Peyer's patch (tissue), 4 donors: ENCODE results near the gene GPR108. TPM values are rescaled to one million over a fixed set of nuclear protein-coding genes. Genes with fewer than 3 reads are reported as not detected.
A peak's percentile ranks its signal among the peaks of the same experiment; 100 is the strongest.

ENCODE experiments used
- DNase-seq, 3 donors: peaks; one replicate each; pipeline ENCODE4 v3.0.0-alpha.2; 2017 to 2019
- H3K27ac ChIP-seq, 4 donors: fragments of 200-600 bp; sonication (generic); one replicate each; pipeline ENCODE4 v1.5.1; 2016 to 2019
- H3K27me3 ChIP-seq, 2 donors: fragments of 200-600 bp; sonication (generic); one replicate each; pipeline ENCODE4 v1.5.1; 2019
- H3K36me3 ChIP-seq, 3 donors: fragments of 200-600 bp; sonication (generic); one replicate each; pipeline ENCODE4 v1.5.1; 2016 to 2019
- H3K4me1 ChIP-seq, 4 donors: fragments of 200-600 bp; sonication (generic); one replicate each; pipeline ENCODE4 v1.5.1; 2016 to 2019
- H3K4me3 ChIP-seq, 4 donors: fragments of 200-600 bp; sonication (generic); 1 replicate in 3 of 4; 2 replicates in 1 of 4; pipeline ENCODE4 v1.5.1; 2016 to 2019; ENCODE audit warnings: mild to moderate bottlenecking in 1 of 4
- H3K9me3 ChIP-seq, 4 donors: fragments of 200-600 bp; sonication (generic); one replicate each; pipeline ENCODE4 v1.5.1; 2016 to 2019; ENCODE audit warnings: mild to moderate bottlenecking in 1 of 4
- CTCF ChIP-seq, 6 experiments: fragments of 450-650 bp in 4 of 6; fragments of 200-600 bp in 2 of 6; sonication (generic) in 1 of 6; IDR thresholded peaks; one replicate each; pipeline ENCODE4 v1.5.1; 2017 to 2019; ENCODE audit warnings: antibody characterized with exemption in 6 of 6, mild to moderate bottlenecking in 3 of 6, moderate library complexity in 1 of 6
- POLR2A ChIP-seq, 2 donors: fragments of 450-650 bp; IDR thresholded peaks; one replicate each; pipeline ENCODE4 v1.5.1; 2017; ENCODE audit warnings: antibody characterized with exemption in 2 of 2, mild to moderate bottlenecking in 2 of 2, moderate library complexity in 2 of 2
- total RNA-seq, 4 donors: library from RNA; depleted of rRNA; stranded (reverse); fragments of >200 nt; gene quantifications; one replicate each; pipeline ENCODE4 v1.1.0, GENCODE V29; 2016

Gene GPR108
- total RNA-seq, 4 donors from 2014 or later: 54.5 to 133 (median 92.2) TPM

GRCh38 chr19:6769006-6769619 is 31.7 kb upstream of the GPR108 start:
- Histone ChIP-seq H3K27me3 (no peaks in the 10 kb centered on the region), H3K27ac (peak overlapping the region in 1 of 4 donors; percentile 75), H3K4me3 (no peak overlapping the region), H3K4me1 (peaks cover 0 to 9% (median 5%) of the 10 kb centered on the region in 4 donors), H3K9me3 (no peaks in the 10 kb centered on the region), H3K36me3 (no peaks in the 10 kb centered on the region)
- no peak for DNase-seq
- TF ChIP-seq CTCF (IDR thresholded peaks at IDR 0.05) (peak in 4 of 6 experiments; percentile 28 to 54 (median 51)), POLR2A (IDR thresholded peaks at IDR 0.05) (no peak)

- H3K36me3 ChIP-seq: peaks cover 0 to 3% (median 0%) of the 10 kb centered on the region in 3 donors
- peak in 2 of 3 donors; percentile 25 to 52 for DNase-seq
- peak overlapping the region in 3 of 4 donors; percentile 44 to 63 (median 50) for H3K4me3 ChIP-seq
- H3K4me1 ChIP-seq: peaks cover 0 to 9% (median 5%) of the 10 kb centered on the region in 4 donors
- no peaks in the 10 kb centered on the region for H3K27me3 ChIP-seq
- H3K27ac ChIP-seq: peak overlapping the region; percentile 75 to 97 (median 88)
- TF ChIP-seq POLR2A (IDR thresholded peaks at IDR 0.05) (no peak), CTCF (IDR thresholded peaks at IDR 0.05) (no peak)
- H3K9me3 ChIP-seq: no peaks in the 10 kb centered on the region
Observed at GRCh38 chr19:6768236-6768785, 30.9 kb upstream of the GPR108 start.

GRCh38 chr19:6767357-6768235 is 30.2 kb upstream of the GPR108 start, which contains the start of gene SH2D3A:
Gene SH2D3A (minus strand): TSS chr19:6767435. CDS start chr19:6763748, 3,687 bp downstream.
- H3K27ac ChIP-seq: peak within 1 kb of the TSS; percentile 75 to 97 (median 88)
- peak; percentile 90 to 94 for TF ChIP-seq POLR2A (IDR thresholded peaks at IDR 0.05)
- peak in 1 of 6 experiments; percentile 7 for TF ChIP-seq CTCF (IDR thresholded peaks at IDR 0.05)
- peak; percentile 97 to 99 (median 97) for DNase-seq
- H3K9me3 ChIP-seq: no peaks in the 10 kb centered on the region
- peaks cover 0 to 9% (median 5%) of the 10 kb centered on the region in 4 donors for H3K4me1 ChIP-seq
- H3K4me3 ChIP-seq: peak within 1 kb of the TSS; percentile 44 to 70 (median 56)
- no peaks in the 10 kb centered on the region for H3K27me3 ChIP-seq
- H3K36me3 ChIP-seq: peaks cover 0 to 8% (median 0%) of the 10 kb centered on the region in 3 donors

GRCh38 chr19:6767081-6767356 is 29.6 kb upstream of the GPR108 start:
- Histone ChIP-seq H3K9me3 (no peaks in the 10 kb centered on the region), H3K27me3 (no peaks in the 10 kb centered on the region), H3K4me1 (peaks cover 0 to 9% (median 5%) of the 10 kb centered on the region in 4 donors), H3K27ac (peak overlapping the region; percentile 75 to 97 (median 88)), H3K4me3 (peak overlapping the region; percentile 44 to 70 (median 56)), H3K36me3 (peaks cover 0 to 8% (median 0%) of the 10 kb centered on the region in 3 donors)
- TF ChIP-seq POLR2A (IDR thresholded peaks at IDR 0.05) (no peak), CTCF (IDR thresholded peaks at IDR 0.05) (no peak)
- no peak for DNase-seq

- H3K27me3 ChIP-seq: no peaks in the 10 kb centered on the region
- peak overlapping the region; percentile 75 to 97 (median 88) for H3K27ac ChIP-seq
- peak in 1 of 3 donors; percentile 63 for DNase-seq
- TF ChIP-seq CTCF (IDR thresholded peaks at IDR 0.05): no peak
- TF ChIP-seq POLR2A (IDR thresholded peaks at IDR 0.05): no peak
- no peaks in the 10 kb centered on the region for H3K9me3 ChIP-seq
- peaks cover 0 to 9% (median 5%) of the 10 kb centered on the region in 4 donors for H3K4me1 ChIP-seq
- peaks cover 0 to 13% (median 0%) of the 10 kb centered on the region in 3 donors for H3K36me3 ChIP-seq
- peak overlapping the region; percentile 44 to 70 (median 56) for H3K4me3 ChIP-seq
Observed at GRCh38 chr19:6766357-6767080, 29.1 kb upstream of the GPR108 start.
